Testis (tissue), 2 donors: ENCODE results near the gene CAPZA1.

Source experiments
- CTCF ChIP-seq, 3 experiments: fragments of 450-650 bp in 2 of 3; fragments of 200-600 bp in 1 of 3; sonication (generic) in 1 of 3; IDR thresholded peaks; one replicate each; pipeline ENCODE4 v1.5.1; 2016 to 2019; ENCODE audit warnings: antibody characterized with exemption in 3 of 3, mild to moderate bottlenecking in 2 of 3, moderate library complexity in 1 of 3
- POLR2A ChIP-seq: fragments of 450-650 bp; IDR thresholded peaks from one replicate; pipeline ENCODE4 v1.6.1; 2017; ENCODE audit warnings: antibody characterized with exemption, mild to moderate bottlenecking, moderate library complexity

DNA sequence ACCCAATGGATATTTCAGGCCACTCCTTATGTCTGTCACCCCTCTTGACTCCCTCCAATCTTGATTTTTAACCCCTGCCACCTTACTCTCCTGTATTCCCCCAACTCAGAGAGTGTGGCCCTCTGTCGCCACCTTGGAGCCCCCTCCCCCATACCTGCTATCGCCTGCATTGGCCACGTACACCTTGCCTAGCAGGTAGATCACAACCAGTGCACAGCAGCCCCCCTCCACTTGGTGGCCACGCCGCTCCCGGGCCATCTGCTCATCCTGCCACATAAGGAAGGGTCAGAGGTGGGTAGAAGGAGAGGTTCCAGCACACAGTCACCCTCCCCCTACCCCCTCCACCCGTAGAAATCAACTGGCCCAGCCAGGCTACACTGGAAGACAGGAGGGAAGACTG, 92.6 kb downstream of the CAPZA1 start:
- TF ChIP-seq CTCF (IDR thresholded peaks at IDR 0.05) (no peak), POLR2A (no peak)
